Esophagus squamous epithelium (tissue), 4 donors: ENCODE data around the gene ATP1A1.

Source experiments
- CTCF ChIP-seq, 6 experiments: fragments of 450-650 bp in 4 of 6; fragments of 200-600 bp in 2 of 6; sonication (generic) in 2 of 6; IDR thresholded peaks; one replicate each; pipeline ENCODE4 v1.5.1; 2016 to 2019; ENCODE audit warnings: antibody characterized with exemption in 6 of 6, mild to moderate bottlenecking in 4 of 6, moderate library complexity in 4 of 6
- POLR2A ChIP-seq, 4 donors: fragments of 450-650 bp; IDR thresholded peaks; one replicate each; pipeline ENCODE4 v1.6.1; 2017; ENCODE audit warnings: antibody characterized with exemption in 4 of 4, mild to moderate bottlenecking in 4 of 4, moderate library complexity in 3 of 4

- TF ChIP-seq CTCF (IDR thresholded peaks at IDR 0.05) (no peak), POLR2A (IDR thresholded peaks at IDR 0.05) (no peak)
Observed at GRCh38 chr1:116386042-116386441, 13.0 kb downstream of the ATP1A1 start.
